ENCODE results near the gene PLET1. TPM values are rescaled to one million over a fixed set of nuclear protein-coding genes. Genes with fewer than 3 reads are reported as not detected.

PLET1 gene
- total RNA-seq, 1 donor from 2014 or later: not detected

DNA sequence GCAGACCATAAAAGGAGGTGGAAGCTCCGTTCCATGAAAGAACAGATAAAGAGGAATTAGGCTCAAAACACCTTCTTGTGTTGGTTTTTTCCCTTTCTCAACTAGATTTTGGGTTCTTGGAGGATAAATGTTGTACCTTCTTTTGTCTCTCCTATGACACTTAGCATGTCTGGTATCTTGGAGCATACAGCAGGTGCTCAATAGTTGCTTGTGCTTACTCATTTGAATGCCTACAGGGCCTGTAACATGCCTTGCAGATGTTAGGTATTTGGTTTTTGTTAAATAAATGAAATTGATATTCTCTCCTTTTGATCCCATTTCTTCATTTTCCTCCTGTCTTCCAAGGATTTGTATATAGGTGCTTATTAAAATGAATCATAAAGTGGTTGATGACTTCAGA is 16.4 kb upstream of the PLET1 start:
- intact Hi-C loops (cut with DNase I): no loop called here
- TF ChIP-seq, protein P1, sequence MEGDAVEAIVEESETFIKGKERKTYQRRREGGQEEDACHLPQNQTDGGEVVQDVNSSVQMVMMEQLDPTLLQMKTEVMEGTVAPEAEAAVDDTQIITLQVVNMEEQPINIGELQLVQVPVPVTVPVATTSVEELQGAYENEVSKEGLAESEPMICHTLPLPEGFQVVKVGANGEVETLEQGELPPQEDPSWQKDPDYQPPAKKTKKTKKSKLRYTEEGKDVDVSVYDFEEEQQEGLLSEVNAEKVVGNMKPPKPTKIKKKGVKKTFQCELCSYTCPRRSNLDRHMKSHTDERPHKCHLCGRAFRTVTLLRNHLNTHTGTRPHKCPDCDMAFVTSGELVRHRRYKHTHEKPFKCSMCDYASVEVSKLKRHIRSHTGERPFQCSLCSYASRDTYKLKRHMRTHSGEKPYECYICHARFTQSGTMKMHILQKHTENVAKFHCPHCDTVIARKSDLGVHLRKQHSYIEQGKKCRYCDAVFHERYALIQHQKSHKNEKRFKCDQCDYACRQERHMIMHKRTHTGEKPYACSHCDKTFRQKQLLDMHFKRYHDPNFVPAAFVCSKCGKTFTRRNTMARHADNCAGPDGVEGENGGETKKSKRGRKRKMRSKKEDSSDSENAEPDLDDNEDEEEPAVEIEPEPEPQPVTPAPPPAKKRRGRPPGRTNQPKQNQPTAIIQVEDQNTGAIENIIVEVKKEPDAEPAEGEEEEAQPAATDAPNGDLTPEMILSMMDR (IDR thresholded peaks at IDR 0.05): no peak
- H3K27ac ChIP-seq: no peak overlapping the region
- no peaks in the 10 kb centered on the region for H3K36me3 ChIP-seq
- no peaks in the 10 kb centered on the region for H3K9me3 ChIP-seq
- H3K27me3 ChIP-seq (ENCODE audit: low read depth): no peaks in the 10 kb centered on the region
- ATAC-seq (no peak), DNase-seq (no peak)
- H3K4me1 ChIP-seq: peaks cover 7% of the 10 kb centered on the region
- no peak overlapping the region for H3K4me3 ChIP-seq

DNA sequence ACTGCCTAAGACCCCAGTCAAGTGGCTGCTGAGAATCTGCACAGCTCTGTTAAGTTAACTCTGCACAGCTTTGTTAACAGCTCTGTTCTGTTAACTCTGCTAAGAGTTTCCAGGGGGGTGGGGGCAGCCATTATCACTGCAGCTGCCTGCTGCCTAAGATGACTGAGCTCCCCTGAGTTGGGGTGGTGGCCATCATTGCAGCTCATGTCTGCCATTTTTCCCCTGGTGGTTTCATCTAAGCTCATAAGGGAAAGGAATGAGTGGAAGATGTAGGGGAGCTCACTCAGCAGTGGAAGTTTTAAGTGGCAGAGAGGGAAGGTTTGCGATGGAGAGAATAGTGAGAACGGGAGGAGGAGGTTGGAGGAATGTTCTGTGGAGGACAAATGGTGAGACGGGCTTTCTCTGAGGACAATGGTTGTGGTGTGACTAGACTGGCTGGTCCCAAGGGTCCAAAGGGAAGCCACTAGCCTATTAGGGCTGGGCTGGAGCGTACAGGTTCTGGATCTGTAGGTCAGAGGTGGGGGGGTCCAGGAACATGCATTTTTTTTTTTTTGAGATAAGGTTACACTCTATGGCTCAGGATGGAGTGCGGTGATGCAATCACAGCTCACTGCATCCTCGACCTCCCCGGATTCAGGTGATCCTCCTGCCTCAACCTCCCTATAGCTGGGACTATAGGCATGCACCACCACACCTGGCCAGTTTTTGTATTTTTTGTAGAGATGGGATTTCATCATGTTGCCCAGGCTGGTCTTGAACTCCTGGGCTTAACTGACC is 13.5 kb upstream of the PLET1 start:
- TF ChIP-seq, protein P1 (IDR thresholded peaks at IDR 0.05): no peak
- Histone ChIP-seq H3K27ac (no peak overlapping the region), H3K27me3 (ENCODE audit: low read depth) (no peaks in the 10 kb centered on the region), H3K9me3 (no peaks in the 10 kb centered on the region), H3K4me1 (no peaks in the 10 kb centered on the region), H3K4me3 (no peak overlapping the region), H3K36me3 (no peaks in the 10 kb centered on the region)
- DNase-seq (no peak), ATAC-seq (no peak)
- intact Hi-C loops (cut with DNase I): no loop called here

DNA sequence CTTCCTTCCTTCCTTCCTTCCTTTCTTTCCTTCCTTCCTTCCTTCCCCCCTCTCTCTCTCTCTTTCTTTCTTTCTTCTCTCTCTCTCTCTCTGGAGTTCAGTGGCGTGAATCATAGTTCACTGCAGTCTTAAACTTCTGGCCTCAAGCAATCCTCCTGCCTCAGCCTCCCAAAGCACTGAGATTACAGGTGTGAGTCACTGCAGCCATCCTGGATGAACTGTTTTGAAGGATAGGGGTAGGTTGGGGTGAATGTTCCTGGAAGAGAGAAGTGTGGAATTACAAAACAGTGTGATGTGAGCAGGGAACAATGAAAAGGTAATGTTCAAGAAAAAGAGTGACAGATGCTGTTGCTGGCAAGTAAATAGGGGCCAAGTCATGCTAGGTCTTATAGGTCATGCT is 12.4 kb upstream of the PLET1 start:
- no peaks in the 10 kb centered on the region for H3K4me1 ChIP-seq
- H3K27me3 ChIP-seq (ENCODE audit: low read depth): no peaks in the 10 kb centered on the region
- H3K9me3 ChIP-seq: no peaks in the 10 kb centered on the region
- TF ChIP-seq, protein P1 (IDR thresholded peaks at IDR 0.05): no peak
- DNase-seq (no peak), ATAC-seq (no peak)
- H3K36me3 ChIP-seq: no peaks in the 10 kb centered on the region
- no peak overlapping the region for H3K27ac ChIP-seq
- no peak overlapping the region for H3K4me3 ChIP-seq
- intact Hi-C loops (cut with DNase I): no loop called here

DNA sequence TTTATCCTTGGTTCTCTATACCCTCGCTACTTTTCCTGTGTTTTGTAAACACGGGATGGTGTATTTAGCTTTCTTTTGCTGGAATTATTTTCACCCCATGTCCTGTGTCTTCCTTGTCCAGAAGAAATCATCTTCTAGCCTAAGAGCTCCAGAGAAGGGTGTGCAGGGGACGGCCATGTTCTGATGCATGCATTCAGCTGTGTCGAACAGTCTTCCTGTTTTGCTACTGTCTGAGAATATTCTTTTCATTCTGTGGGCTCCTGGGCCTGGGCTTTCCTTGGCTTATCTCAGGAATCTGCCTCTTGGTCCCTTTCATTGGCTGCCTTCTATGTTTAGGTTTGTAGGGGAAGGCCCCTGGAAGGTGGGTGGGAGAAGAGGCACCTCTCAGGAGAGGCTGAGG is 10.6 kb upstream of the PLET1 start:
- Histone ChIP-seq H3K27ac (no peak overlapping the region), H3K9me3 (no peaks in the 10 kb centered on the region), H3K27me3 (ENCODE audit: low read depth) (no peaks in the 10 kb centered on the region), H3K4me1 (no peaks in the 10 kb centered on the region), H3K36me3 (no peaks in the 10 kb centered on the region), H3K4me3 (no peak overlapping the region)
- DNase-seq (no peak), ATAC-seq (no peak)
- TF ChIP-seq, protein P1 (IDR thresholded peaks at IDR 0.05): no peak
- intact Hi-C loops (cut with DNase I): no loop called here

DNA sequence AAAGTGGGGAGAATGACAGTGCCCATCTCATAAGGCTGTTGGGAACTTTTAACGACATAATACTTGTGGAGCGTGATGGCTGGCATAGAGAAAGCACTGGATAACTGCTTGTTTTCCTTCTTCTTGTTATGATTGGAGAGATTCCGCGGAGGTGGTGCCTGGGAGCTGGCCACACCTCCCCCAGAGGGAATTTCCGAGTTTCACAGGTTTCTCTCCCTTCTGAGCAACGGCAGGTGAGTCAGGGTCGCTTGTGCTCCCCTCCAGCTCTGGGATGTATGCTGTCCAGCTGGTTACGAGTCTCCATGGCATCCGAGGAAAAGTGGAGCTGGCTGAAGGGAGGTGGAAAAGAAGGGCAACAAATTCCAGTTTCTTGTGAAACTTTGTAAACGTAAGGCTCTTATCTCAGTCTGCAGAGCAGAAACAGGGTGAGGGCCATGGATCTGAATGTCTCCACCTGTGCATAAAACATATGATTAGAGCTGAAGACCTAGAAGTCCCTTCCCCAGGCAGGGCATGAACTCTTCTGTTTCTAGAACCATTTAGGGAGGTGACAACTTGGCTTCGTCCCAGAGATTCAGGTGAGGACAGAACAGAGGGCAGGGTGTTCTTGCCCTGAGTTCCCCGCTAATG is 10.0 kb upstream of the PLET1 start:
- H3K4me1 ChIP-seq: no peaks in the 10 kb centered on the region
- intact Hi-C loops (cut with DNase I): no loop called here
- H3K36me3 ChIP-seq: no peaks in the 10 kb centered on the region
- TF ChIP-seq, protein P1 (IDR thresholded peaks at IDR 0.05): no peak
- no peaks in the 10 kb centered on the region for H3K27me3 ChIP-seq (ENCODE audit: low read depth)
- no peaks in the 10 kb centered on the region for H3K9me3 ChIP-seq
- H3K4me3 ChIP-seq: peak overlapping the region; percentile 6
- DNase-seq (no peak), ATAC-seq (peak; percentile 32 to 44)
- no peak overlapping the region for H3K27ac ChIP-seq
